C4-2B (cell line): ENCODE measurements around the gene SCAP.

Source experiments
- CTCF ChIP-seq: fragments of 450-650 bp; conservative IDR thresholded peaks from 2 replicates; pipeline ENCODE4 v1.5.1; 2017; ENCODE audit warnings: mild to moderate bottlenecking
- ZFX ChIP-seq: fragments of 450-650 bp; IDR thresholded peaks from 2 replicates; pipeline ENCODE4 v1.6.1; 2017

DNA sequence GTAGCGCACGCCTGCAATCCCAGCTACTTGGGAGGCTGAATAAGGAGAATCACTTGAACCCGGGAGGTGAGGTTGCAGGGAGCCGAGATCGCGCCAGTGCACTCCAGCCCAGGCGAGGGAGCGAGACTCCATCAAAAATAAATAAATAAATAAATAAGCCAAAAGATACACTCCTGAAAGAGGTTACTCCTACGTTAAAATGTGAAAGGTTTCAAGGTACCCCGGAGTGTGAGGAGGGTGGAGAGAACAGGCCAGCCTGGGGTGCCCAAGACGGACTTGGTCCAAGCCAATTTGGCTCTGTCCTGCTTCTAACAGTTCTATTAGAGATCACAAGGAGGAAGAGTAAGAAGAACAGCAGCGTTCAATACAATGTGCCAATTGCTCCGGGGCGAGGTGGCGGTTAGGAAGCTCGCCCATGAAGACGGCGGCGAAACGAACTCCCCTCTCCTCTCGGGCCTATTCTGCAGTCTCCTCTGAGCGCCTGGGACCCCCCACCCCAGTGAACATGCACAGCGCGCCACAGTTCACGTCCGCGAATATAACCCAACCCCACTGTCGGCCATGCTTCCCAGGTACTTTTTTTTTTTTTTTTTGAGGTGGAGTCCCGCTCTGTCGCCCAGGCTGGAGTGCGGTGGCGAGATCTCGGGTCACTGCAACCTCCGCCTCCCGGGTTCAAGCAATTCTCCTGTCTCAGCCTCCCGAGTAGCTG lies 36.8 kb upstream of the SCAP start:
- TF ChIP-seq CTCF (no peak), ZFX (no peak)
